H54 (cell line): Measurements from ENCODE around the gene ANKRD40CL.
"Not testable (repeated sequence)": the region's sequence is repeated elsewhere in the genome, so short reads cannot be mapped to it uniquely, and the experiment has no call there.

Experiments
- DNase-seq: peaks from one replicate; pipeline ENCODE4 v3.0.0; 2011; ENCODE audit warnings: low spot score, mixed read lengths; ENCODE audit not compliant: insufficient read length
- FAIRE-seq: peaks from 3 replicates; lab custom pipeline; 2011; peaks lifted over from hg19 to GRCh38; lab: Jason Lieb, UNC
- POLR2A ChIP-seq: IDR thresholded peaks from 2 replicates; pipeline ENCODE4 v1.6.1; 2011; ENCODE audit warnings: low read depth, mild to moderate bottlenecking, low read length

ANKRD40CL gene

GRCh38 chr17:50758989-50759544 is 8.3 kb downstream of the ANKRD40CL start:
- DNase-seq (no peak), FAIRE-seq (no peak)
- no peak for TF ChIP-seq POLR2A

GRCh38 chr17:50758524-50758923 is 8.8 kb downstream of the ANKRD40CL start:
- FAIRE-seq (no peak), DNase-seq (no peak)
- TF ChIP-seq POLR2A = no peak

GRCh38 chr17:50754521-50754920 is 12.8 kb downstream of the ANKRD40CL start:
- DNase-seq (no peak), FAIRE-seq (no peak)
- TF ChIP-seq POLR2A = no peak

GRCh38 chr17:50749245-50749644 is 18.1 kb downstream of the ANKRD40CL start:
- FAIRE-seq (peak; percentile 15), DNase-seq (no peak)
- TF ChIP-seq POLR2A = no peak

- FAIRE-seq = no peak
- no peak for DNase-seq
- no peak for TF ChIP-seq POLR2A
These were observed 21.7 kb downstream of the ANKRD40CL start for GRCh38 chr17:50745631-50746030.

- TF ChIP-seq POLR2A = no peak
- FAIRE-seq (no peak), DNase-seq (no peak)
These were observed 28.2 kb downstream of the ANKRD40CL start for GRCh38 chr17:50739098-50739497.

- no peak for DNase-seq
- no peak for FAIRE-seq
- no peak for TF ChIP-seq POLR2A
These were observed 30.1 kb downstream of the ANKRD40CL start for GRCh38 chr17:50737118-50737698.

GRCh38 chr17:50735287-50735686 is 32.0 kb downstream of the ANKRD40CL start:
- no peak for TF ChIP-seq POLR2A
- DNase-seq (no peak), FAIRE-seq (no peak)

GRCh38 chr17:50731575-50732460 is 35.5 kb downstream of the ANKRD40CL start:
- TF ChIP-seq POLR2A = no peak
- FAIRE-seq (no peak), DNase-seq (no peak)

- FAIRE-seq (no peak), DNase-seq (no peak)
These were observed 38.2 kb downstream of the ANKRD40CL start for GRCh38 chr17:50728881-50729765.

GRCh38 chr17:50728112-50728429 is 39.2 kb downstream of the ANKRD40CL start:
- no peak for TF ChIP-seq POLR2A
- DNase-seq = no peak
- no peak for FAIRE-seq

More at GRCh38 chr17:50728881-50729765, 38.2 kb downstream of the ANKRD40CL start:
- no peak for TF ChIP-seq POLR2A

GRCh38 chr17:50725769-50726655 is 41.3 kb downstream of the ANKRD40CL start:
- FAIRE-seq (no peak), DNase-seq (no peak)
- no peak for TF ChIP-seq POLR2A

GRCh38 chr17:50724622-50725021 is 42.7 kb downstream of the ANKRD40CL start:
- FAIRE-seq, DNase-seq: not testable (repeated sequence)

GRCh38 chr17:50722746-50723145 is 44.6 kb downstream of the ANKRD40CL start:
- FAIRE-seq (no peak), DNase-seq (no peak)
- TF ChIP-seq POLR2A = no peak
